SK-N-SH (cell line): ENCODE measurements around the gene DIMT1. TPM values are rescaled to one million over a fixed set of nuclear protein-coding genes. Genes with fewer than 3 reads are reported as not detected.

ENCODE experiments used
- CTCF ChIA-PET: fragments of 300-600, 350-600 bp; formaldehyde crosslinking; extraction: SDS; loops from one replicate; lab custom pipeline; 2021; lab: Yijun Ruan, JAX
- POLR2A ChIA-PET: fragments of 350-600 bp; sonication (Branson Sonifier 250); formaldehyde crosslinking; extraction: SDS; loops from one replicate; lab custom pipeline; 2020; ENCODE audit warnings: antibody characterized with exemption, inconsistent platforms; lab: Yijun Ruan, JAX
- DNase-seq: peaks from one replicate; pipeline ENCODE4 v3.0.0; 2012
- H2AFZ ChIP-seq: fragments of 200-600 bp; sonication (generic); 2 replicates; pipeline ENCODE4 v1.8.1; 2016; ENCODE audit warnings: antibody characterized with exemption, mild to moderate bottlenecking, low read depth
- H3F3A ChIP-seq: fragments of 200-600 bp; sonication (generic); replicated peaks from 2 replicates; pipeline ENCODE3; 2016; ENCODE audit warnings: antibody characterized with exemption, mild to moderate bottlenecking; ENCODE audit not compliant: insufficient read depth
- H3K27ac ChIP-seq, 2 experiments: fragments of 200-500 bp in 1 of 2; fragments of 200-600 bp in 1 of 2; sonication (Bioruptor generic) in 1 of 2; sonication (generic), shearing (Covaris generic) in 1 of 2; 2 replicates each; pipeline versions ENCODE4 v1.5.1 to v1.6.1; 2014 to 2016; ENCODE audit warnings: low read depth in 2 of 2, inconsistent platforms in 1 of 2, low read length in 1 of 2, mild to moderate bottlenecking in 1 of 2, mixed read lengths in 1 of 2
- H3K27me3 ChIP-seq: fragments of 200-600 bp; sonication (generic), shearing (Covaris generic); 2 replicates; pipeline ENCODE4 v1.6.1; 2016; ENCODE audit warnings: mixed run types; ENCODE audit not compliant: insufficient read depth
- H3K36me3 ChIP-seq, 2 experiments: fragments of 200-500 bp in 1 of 2; fragments of 200-600 bp in 1 of 2; sonication (Bioruptor generic) in 1 of 2; sonication (generic) in 1 of 2; replicated peaks in 1 of 2; 2 replicates each; pipeline versions ENCODE3 to v1.5.1; 2014 to 2016; ENCODE audit warnings: low read length in 1 of 2, mild to moderate bottlenecking in 1 of 2; ENCODE audit not compliant: insufficient read depth in 2 of 2, control insufficient read depth in 1 of 2
- H3K4me1 ChIP-seq, 2 experiments: fragments of 200-500 bp in 1 of 2; fragments of 200-600 bp in 1 of 2; sonication (Bioruptor generic) in 1 of 2; sonication (generic), shearing (Covaris generic) in 1 of 2; 2 replicates each; pipeline versions ENCODE4 v1.5.1 to v1.6.1; 2014 to 2016; ENCODE audit warnings: low read depth in 1 of 2, low read length in 1 of 2, mixed run types in 1 of 2; ENCODE audit not compliant: insufficient read depth in 2 of 2, control insufficient read depth in 1 of 2
- H3K4me2 ChIP-seq: fragments of 200-600 bp; sonication (generic), shearing (Covaris generic); 2 replicates; pipeline ENCODE4 v1.6.1; 2017; ENCODE audit warnings: mixed run types
- H3K4me3 ChIP-seq, 2 experiments: fragments of 200-500 bp in 1 of 2; fragments of 200-600 bp in 1 of 2; sonication (Bioruptor generic) in 1 of 2; sonication (generic), shearing (Covaris generic) in 1 of 2; 2 replicates each; pipeline versions ENCODE4 v1.5.1 to v1.8.1; 2014 to 2016; ENCODE audit warnings: low read depth in 2 of 2, inconsistent platforms in 1 of 2, low read length in 1 of 2, mild to moderate bottlenecking in 1 of 2, mixed read lengths in 1 of 2, moderate library complexity in 1 of 2
- H3K79me2 ChIP-seq: fragments of 200-600 bp; sonication (generic); 2 replicates; pipeline ENCODE4 v1.8.1; 2017; ENCODE audit warnings: mild to moderate bottlenecking; ENCODE audit not compliant: insufficient read depth
- H3K9ac ChIP-seq: fragments of 200-600 bp; sonication (generic); 2 replicates; pipeline ENCODE4 v1.6.1; 2017; ENCODE audit warnings: mixed run types
- H3K9me2 ChIP-seq: fragments of 200-600 bp; sonication (generic); 2 replicates; pipeline ENCODE4 v1.6.1; 2017; ENCODE audit warnings: mixed run types
- H3K9me3 ChIP-seq: fragments of 200-600 bp; sonication (generic); 2 replicates; pipeline ENCODE4 v1.6.1; 2017; ENCODE audit warnings: mixed run types, mild to moderate bottlenecking, moderate library complexity
- H4K20me1 ChIP-seq: fragments of 200-600 bp; sonication (generic); 2 replicates; pipeline ENCODE4 v1.6.1; 2017; ENCODE audit warnings: mild to moderate bottlenecking, mixed run types; ENCODE audit not compliant: insufficient read depth
- CHD2 ChIP-seq: fragments of 150-350 bp; IDR thresholded peaks from 2 replicates; pipeline ENCODE4 v1.6.1; 2018; ENCODE audit warnings: low read length; ENCODE audit not compliant: partially characterized antibody
- CTCF ChIP-seq: fragments of 200-600 bp; sonication (generic); IDR thresholded peaks from 2 replicates; pipeline ENCODE4 v1.6.1; 2017; ENCODE audit warnings: antibody characterized with exemption, mild to moderate bottlenecking, moderate library complexity
- ELF1 ChIP-seq: IDR thresholded peaks from 2 replicates; pipeline ENCODE4 v1.4.0; 2012
- FOXJ3 ChIP-seq: sonication (generic); formaldehyde crosslinking; IDR thresholded peaks from 2 replicates; pipeline ENCODE4 v1.5.1; 2020; ENCODE audit warnings: mild to moderate bottlenecking, missing genetic modification reagents
- GATA2 ChIP-seq: sonication (generic); formaldehyde crosslinking; IDR thresholded peaks from 2 replicates; pipeline ENCODE4 v1.5.0; 2020; ENCODE audit warnings: mild to moderate bottlenecking, missing genetic modification reagents
- NFIC ChIP-seq: IDR thresholded peaks from 2 replicates; pipeline ENCODE4 v1.4.0; 2012; ENCODE audit warnings: borderline replicate concordance
- NRF1 ChIP-seq: IDR thresholded peaks from 2 replicates; pipeline ENCODE4 v1.6.1; 2012; ENCODE audit warnings: low read depth, mild to moderate bottlenecking, low read length
- RAD21 ChIP-seq: IDR thresholded peaks from 2 replicates; pipeline ENCODE4 v1.6.1; 2012; ENCODE audit warnings: mild to moderate bottlenecking, low read length
- RCOR1 ChIP-seq: fragments of 150-350 bp; IDR thresholded peaks from 2 replicates; pipeline ENCODE4 v1.6.1; 2017; ENCODE audit warnings: antibody characterized with exemption, low read length
- REST ChIP-seq: IDR thresholded peaks from 2 replicates; pipeline ENCODE4 v1.6.1; 2012; ENCODE audit warnings: mild to moderate bottlenecking, low read depth, low read length, moderate library complexity
- RXRA ChIP-seq: IDR thresholded peaks from 2 replicates; pipeline ENCODE4 v1.4.0; 2012; ENCODE audit warnings: low read depth, mild to moderate bottlenecking, borderline replicate concordance
- SMC3 ChIP-seq: IDR thresholded peaks from 2 replicates; pipeline ENCODE4 v1.6.1; 2012; ENCODE audit warnings: low read depth, low read length, improper control_type of control experiment
- TAF1 ChIP-seq: IDR thresholded peaks from 2 replicates; pipeline ENCODE4 v1.6.1; 2012; ENCODE audit warnings: low read depth, mild to moderate bottlenecking, low read length, moderate library complexity, borderline replicate concordance
- USF1 ChIP-seq: IDR thresholded peaks from 2 replicates; pipeline ENCODE4 v1.4.0; 2012; ENCODE audit warnings: low read depth, borderline replicate concordance
- WGBS: methylation state at CpG from one replicate; pipeline ENCODE4 v1.1.6; 2017; ENCODE audit warnings: low lambda C conversion rate; 5-methylcytosine and 5-hydroxymethylcytosine counted together
- polyA plus RNA-seq, 3 experiments: library from polyadenylated mRNA; depleted of rRNA; stranded (reverse); fragments of >200 nt; gene quantifications; 2 replicates each; pipeline ENCODE4 v1.2.3, GENCODE V29; 2012
- TF ChIP-seq, protein P1 (sequence below): IDR thresholded peaks from 2 replicates; pipeline ENCODE4 v1.4.0; 2012; ENCODE audit warnings: low read depth, borderline replicate concordance

Gene DIMT1
- polyA plus RNA-seq, 1 of the 3 experiments (the other 2 are of a cell fraction) = 29.5 TPM

DNA sequence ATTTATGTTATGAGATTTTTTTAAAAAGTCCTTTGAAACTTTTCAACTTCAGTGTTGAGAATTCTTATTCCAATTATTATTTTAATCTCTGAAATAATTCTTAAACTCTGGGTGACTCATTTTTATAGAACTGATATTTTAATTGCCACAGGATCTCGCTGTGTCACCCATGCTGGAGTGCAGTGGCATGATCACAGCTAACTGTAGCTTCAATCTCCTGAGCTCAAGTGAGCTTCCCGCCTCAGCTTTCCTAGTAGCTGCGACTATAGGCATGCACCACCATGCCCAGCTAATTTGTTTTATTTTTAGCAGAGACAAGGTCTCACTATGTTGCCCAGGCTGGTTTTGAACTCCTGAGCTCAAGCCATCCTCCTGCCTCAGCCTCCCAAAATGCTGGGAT, 41.0 kb downstream of the DIMT1 start (continued):
- TF ChIP-seq TAF1 = no peak
- TF ChIP-seq, all 33 proteins: peak for 0

GRCh38 chr5:62354028-62354874, 49.5 kb downstream of the DIMT1 start:
- H3K79me2 ChIP-seq = peaks cover 12% of the 10 kb centered on the region; the same call in 1 of the 2 replicates
- H3K9me3 ChIP-seq = no peaks in the 10 kb centered on the region
- no peaks in the 10 kb centered on the region for H3K9me2 ChIP-seq
- no peak overlapping the region for H3K4me3 ChIP-seq
- DNase-seq = peak; percentile 44
- CTCF ChIA-PET = interaction anchor here (0.6 to 1.8 kb wide), 7 partner anchors 9 to 842 kb away, joined by 3 to 6 read pairs (median 3); no protein-coding TSS in a partner anchor
- H4K20me1 ChIP-seq = no peaks in the 10 kb centered on the region
- no peaks in the 10 kb centered on the region for H3K27me3 ChIP-seq
- POLR2A ChIA-PET = no interaction called here
- no peak overlapping the region for H3K9ac ChIP-seq
- H2AFZ ChIP-seq = no peak overlapping the region
- TF ChIP-seq SMC3 (peak; percentile 62), NFIC (no peak), RXRA (no peak), USF1 (no peak), FOXJ3 (CRISPR knock-in tag) (no peak), CTCF (peak; percentile 74), RAD21 (peak; percentile 69)
- no peaks in the 10 kb centered on the region; a peak in 1 of 4 replicates for H3K4me1 ChIP-seq
- H3K27ac ChIP-seq = no peak overlapping the region
- H3F3A ChIP-seq = peaks cover 14% of the 10 kb centered on the region
- H3K4me2 ChIP-seq = no peak overlapping the region
- H3K36me3 ChIP-seq = peaks cover 64 to 72% of the 10 kb centered on the region in 2 experiments

- Histone ChIP-seq H3K4me3 (no peak overlapping the region), H3K36me3 (peaks cover 38 to 48% of the 10 kb centered on the region in 2 experiments), H3K27me3 (no peaks in the 10 kb centered on the region), H3K4me1 (no peaks in the 10 kb centered on the region; a peak in 1 of 4 replicates), H3K27ac (no peak overlapping the region), H3K4me2 (no peak overlapping the region), H3K9me3 (no peaks in the 10 kb centered on the region), H2AFZ (no peak overlapping the region), H4K20me1 (peaks cover 6% of the 10 kb centered on the region; the same call in 1 of the 2 replicates), H3K79me2 (peaks cover 48% of the 10 kb centered on the region), H3K9me2 (no peaks in the 10 kb centered on the region), H3F3A (peaks cover 12% of the 10 kb centered on the region), H3K9ac (no peak overlapping the region)
- DNase-seq = no peak
- ChIA-PET POLR2A (no interaction called here), CTCF (interaction anchor here (0.8 kb wide), 1 partner anchor 20 kb away, joined by 3 read pairs; no protein-coding TSS in a partner anchor)
- 95% methylated on average over 1 of the region's 1 CpG for WGBS
- no peak for TF ChIP-seq REST
- TF ChIP-seq CHD2 = no peak
- TF ChIP-seq GATA2 (CRISPR knock-in tag) = no peak
- no peak for TF ChIP-seq NRF1
- TF ChIP-seq, protein P1, sequence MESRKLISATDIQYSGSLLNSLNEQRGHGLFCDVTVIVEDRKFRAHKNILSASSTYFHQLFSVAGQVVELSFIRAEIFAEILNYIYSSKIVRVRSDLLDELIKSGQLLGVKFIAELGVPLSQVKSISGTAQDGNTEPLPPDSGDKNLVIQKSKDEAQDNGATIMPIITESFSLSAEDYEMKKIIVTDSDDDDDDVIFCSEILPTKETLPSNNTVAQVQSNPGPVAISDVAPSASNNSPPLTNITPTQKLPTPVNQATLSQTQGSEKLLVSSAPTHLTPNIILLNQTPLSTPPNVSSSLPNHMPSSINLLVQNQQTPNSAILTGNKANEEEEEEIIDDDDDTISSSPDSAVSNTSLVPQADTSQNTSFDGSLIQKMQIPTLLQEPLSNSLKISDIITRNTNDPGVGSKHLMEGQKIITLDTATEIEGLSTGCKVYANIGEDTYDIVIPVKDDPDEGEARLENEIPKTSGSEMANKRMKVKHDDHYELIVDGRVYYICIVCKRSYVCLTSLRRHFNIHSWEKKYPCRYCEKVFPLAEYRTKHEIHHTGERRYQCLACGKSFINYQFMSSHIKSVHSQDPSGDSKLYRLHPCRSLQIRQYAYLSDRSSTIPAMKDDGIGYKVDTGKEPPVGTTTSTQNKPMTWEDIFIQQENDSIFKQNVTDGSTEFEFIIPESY = no peak
- no peak for TF ChIP-seq ELF1
- TF ChIP-seq RCOR1 = no peak
Measured at GRCh38 chr5:62348723-62349481, 54.8 kb downstream of the DIMT1 start.
